SKM-1 (cell line): ENCODE results near the gene ITGB6.

Source experiments
- DNase-seq: peaks from one replicate; lab custom pipeline; 2025; ENCODE audit not compliant: unreplicated experiment; lab: John Stamatoyannopoulos, UW

Gene ITGB6

DNA sequence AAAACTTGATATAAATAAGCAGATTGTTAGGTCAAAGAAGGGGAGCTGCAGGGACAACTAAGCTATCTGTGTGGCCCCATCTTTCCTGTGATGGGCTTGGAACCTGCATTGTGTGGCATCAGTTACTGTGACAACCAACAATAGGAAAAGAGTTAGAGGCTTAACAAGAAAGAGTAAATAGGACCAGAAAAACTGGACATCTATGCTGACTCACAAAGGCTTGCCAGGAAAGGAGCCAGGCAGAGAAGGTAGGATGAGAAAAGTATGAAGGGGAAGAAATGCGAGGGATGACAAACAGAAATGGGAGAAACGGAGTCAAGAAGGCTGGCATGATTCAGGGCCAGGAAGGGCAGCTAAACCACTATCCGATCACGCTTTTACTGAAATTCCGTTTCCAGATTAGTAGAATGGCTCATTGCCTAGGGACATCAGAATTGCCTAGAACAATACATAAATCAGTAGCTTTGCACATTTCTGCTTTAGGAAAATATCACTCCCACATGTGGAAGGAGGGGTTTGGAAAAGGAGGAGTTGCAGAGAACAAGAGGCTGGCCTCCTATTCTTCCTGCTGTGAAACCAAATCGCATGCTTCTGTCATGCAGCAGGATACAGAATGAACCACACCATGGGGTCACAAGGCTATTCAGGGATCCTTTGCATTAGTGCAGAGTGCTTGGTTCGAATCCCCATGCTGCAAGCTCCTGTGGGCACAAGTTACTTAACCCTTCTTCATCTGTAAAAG lies 144.9 kb downstream of the ITGB6 start:
- no peak for DNase-seq

- DNase-seq: no peak
Measured at GRCh38 chr2:160053946-160054345, 146.1 kb downstream of the ITGB6 start.

GRCh38 chr2:160052531-160052930 lies 147.5 kb downstream of the ITGB6 start:
- no peak for DNase-seq

GRCh38 chr2:160051371-160051800 lies 148.7 kb downstream of the ITGB6 start:
- DNase-seq: no peak

GRCh38 chr2:160050147-160050546 lies 149.9 kb downstream of the ITGB6 start:
- DNase-seq: no peak
